SKM-1 (cell line): ENCODE results near the gene CCDC9B.
A peak's percentile ranks its signal among the peaks of the same experiment; 100 is the strongest.

Source experiments
- DNase-seq: peaks from one replicate; lab custom pipeline; 2025; ENCODE audit not compliant: unreplicated experiment; lab: John Stamatoyannopoulos, UW

CCDC9B gene

GRCh38 chr15:40310001-40310959 is 30.5 kb downstream of the CCDC9B start:
- peak; percentile 33 for DNase-seq

- no peak for DNase-seq
Observed at GRCh38 chr15:40309344-40309862, 31.3 kb downstream of the CCDC9B start.

- peak; percentile 82 for DNase-seq
Observed at GRCh38 chr15:40307421-40308211, 33.1 kb downstream of the CCDC9B start, which contains the start of gene PLCB2. PLCB2 (minus strand) TSS chr15:40307935; CDS start chr15:40307672, 263 bp downstream.

DNA sequence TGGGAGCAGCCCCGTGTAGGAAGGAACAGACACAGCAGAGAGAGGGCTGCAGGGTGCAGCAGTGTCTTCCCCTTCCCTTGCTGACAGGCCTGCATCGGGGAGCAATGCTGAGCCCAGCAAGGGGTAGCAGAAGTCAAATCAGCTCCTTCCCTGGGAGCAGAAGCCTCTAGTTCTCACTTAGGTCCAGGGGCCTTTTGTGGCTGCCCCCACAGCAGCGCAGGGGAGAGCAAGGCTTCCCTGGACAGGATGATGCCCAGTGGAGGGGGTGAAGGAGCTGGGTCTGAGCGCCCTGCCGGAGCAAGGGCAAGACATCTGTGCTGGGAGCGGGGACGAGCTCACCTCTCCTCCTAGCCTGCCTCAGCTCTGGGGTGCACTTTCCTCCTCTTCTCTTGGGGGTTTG is 33.8 kb downstream of the CCDC9B start:
- no peak for DNase-seq

- DNase-seq, result no peak
Observed at GRCh38 chr15:40306371-40306770, 34.4 kb downstream of the CCDC9B start.

DNA sequence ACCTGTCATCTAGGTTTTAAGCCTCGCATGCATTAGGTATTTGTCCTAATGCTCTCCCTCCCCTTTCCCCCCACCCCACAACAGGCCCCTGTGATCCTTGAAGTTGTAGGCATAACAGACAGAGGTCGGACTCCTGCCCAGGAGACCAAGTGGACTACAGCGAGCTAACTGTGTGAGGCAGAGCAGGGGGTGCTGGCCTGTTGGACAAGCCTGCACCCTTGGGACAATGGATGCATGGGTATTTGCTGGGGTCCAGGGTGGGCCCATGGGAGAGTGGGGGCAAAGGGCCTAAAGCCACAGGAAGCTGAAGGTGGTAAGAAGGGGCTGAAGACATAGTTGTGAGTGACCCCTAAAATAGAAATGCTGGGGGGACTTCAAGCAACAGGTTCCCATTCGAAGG is 35.5 kb downstream of the CCDC9B start:
- DNase-seq, result no peak

DNA sequence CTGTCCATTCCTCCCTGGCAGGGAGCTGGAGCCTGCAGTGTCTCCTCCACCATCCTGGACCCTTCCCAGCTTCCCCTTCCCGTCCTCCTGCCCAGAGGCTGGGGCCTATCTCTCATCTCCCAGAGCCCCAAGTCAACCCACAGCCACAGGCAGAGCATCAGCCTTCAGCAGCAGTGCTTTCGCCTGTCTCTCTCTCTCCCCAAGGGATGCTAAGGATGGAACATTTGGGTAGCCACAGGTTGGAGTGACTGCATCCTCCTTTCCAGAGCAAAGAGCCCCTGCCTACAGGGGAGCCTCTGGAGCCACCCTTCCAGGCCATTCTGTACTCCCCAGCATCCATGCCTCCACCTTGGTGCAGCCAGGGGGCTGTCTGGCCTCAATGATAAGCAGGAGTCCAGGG is 37.2 kb downstream of the CCDC9B start:
- no peak for DNase-seq

- no peak for DNase-seq
Observed at GRCh38 chr15:40302981-40303380, 37.8 kb downstream of the CCDC9B start.

DNA sequence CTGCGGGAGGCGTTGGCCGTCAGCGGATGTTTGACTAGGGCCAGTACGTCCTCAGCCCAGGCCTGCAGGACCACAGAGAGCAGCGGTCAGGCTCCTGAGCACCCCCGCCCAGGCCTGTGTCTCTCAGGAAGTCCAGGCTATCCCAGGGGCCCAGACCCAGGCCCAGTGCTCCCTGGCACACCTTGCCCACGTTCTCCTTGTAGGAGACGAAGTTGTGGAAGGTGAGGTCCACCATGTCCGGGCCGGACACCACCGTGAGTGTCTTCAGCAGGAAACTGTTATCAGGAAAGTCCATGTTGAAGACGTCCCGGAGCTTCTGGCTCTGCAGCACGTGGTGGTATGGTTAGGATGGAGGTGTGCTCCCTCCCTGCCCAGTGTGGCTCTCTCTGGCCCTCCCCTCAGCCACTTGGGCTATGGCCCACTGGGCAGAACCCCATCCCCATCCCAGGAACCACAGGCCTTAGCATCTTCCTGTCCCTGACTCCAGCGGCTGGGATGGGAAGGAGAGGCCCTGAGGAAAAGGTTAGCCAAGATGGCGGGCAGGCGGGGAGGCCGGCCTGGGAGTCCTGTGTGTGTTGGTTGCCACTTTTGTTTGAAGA is 38.4 kb downstream of the CCDC9B start:
- no peak for DNase-seq

GRCh38 chr15:40301467-40302179 is 39.1 kb downstream of the CCDC9B start:
- DNase-seq, result no peak

DNA sequence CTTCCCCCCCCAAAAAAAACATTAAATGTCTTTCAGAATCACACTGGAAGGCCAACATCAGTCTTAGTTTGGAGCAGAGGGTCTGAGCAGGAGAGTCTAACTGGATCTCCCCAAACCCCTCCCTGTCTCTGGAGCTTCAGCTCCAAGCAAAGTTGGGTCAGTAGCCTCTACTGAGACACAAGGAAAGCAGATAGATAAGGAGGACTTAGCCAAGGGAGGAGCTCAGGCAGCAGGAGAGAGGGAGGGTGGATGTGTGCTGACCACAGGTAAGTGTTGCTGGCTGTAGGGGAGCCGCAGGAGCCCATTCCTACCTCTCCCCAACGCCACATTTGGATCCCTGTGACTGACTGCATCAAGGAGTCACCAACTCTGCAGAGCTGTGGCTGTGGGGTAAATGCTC is 40.0 kb downstream of the CCDC9B start:
- DNase-seq, result no peak

- no peak for DNase-seq
Observed at GRCh38 chr15:40300367-40300766, 40.4 kb downstream of the CCDC9B start.

GRCh38 chr15:40298216-40298935 is 42.4 kb downstream of the CCDC9B start:
- DNase-seq, result no peak

DNA sequence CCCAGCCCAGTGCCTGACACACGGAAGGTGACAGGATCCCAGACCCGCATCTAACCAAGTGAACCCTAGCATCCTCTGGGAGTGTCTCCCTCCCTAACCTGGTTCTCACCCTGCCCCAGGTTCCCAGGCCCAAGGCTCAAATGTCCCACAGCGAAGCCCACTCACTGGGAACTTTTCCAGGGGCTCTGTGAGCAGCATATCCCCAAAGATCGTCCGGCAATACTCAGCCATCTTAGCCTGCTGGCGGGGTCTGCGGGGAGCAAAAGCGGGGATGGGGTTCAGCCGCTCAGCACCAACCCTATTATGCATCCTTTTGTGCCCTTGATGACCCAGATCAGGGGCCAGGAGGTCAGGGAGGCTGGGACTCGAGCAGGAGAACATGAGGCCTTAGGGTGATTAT is 43.4 kb downstream of the CCDC9B start:
- no peak for DNase-seq

GRCh38 chr15:40296561-40297230 is 44.0 kb downstream of the CCDC9B start:
- no peak for DNase-seq

- DNase-seq, result no peak
Observed at GRCh38 chr15:40295877-40296560, 44.7 kb downstream of the CCDC9B start.

DNA sequence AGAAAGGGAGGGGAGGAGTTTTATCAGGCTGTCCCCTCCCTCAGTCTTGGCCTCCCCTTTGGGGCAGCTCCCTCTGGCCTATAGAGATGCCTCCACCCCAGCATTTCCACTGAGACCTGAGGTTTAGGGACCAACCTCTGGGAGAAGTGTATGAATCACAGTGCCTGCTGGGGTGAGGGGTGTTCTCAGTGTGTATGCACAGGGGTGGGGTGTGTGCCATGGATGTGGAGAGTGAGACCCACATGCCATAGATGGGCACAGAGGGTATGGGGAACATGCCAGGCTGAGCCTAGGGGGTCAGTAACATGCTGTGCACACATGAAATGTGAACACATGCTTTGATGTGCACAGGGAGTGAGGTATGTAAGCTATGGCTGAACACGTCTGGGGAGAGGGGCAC is 45.4 kb downstream of the CCDC9B start:
- DNase-seq, result no peak

DNA sequence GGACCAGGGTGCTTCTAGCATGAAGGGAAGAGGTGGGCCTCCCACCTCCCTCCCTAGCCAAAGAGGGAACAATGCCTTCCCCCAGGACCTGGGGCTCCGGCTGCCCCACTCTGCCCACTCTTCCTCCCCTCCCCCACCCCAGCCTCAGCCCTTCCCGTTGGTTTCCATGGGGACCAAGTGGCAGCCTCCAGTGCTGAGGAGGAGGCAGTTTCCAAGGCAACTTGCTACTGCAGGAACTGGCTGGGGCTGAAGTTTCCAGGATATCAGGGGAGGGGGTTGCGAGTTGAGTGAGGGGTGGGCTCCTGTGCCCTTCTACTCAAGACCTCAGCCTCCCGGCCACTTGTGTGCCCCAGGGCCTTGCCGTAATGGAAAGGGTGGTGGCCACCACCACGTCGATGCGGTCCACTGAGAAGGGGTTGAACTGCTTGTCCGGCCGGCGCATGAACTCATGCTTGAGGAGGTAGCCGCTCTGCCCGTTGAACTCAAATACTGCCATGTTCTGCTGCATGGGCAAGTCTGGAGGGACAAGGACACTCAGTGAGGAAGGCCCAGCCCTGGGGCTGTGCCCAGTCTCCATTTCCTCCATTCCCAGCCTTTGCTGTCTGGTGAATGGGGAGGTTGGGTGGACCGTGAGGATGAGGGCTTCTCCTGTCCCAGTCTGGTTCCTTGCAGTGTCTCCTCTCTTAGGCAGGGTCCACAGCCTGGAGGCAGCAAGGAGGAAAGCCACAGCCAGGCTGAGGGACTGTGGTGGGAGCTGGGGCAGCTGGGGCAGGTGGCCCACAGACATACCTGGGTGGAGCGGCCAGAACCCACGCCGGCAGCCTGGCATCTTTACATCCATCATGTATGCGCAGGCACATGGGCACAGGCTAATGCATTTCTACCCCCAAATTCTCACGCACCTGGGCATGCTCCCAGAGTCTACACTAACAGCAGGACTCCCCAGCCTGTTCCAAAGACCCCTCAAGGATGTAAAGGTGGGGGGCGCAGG is 46.5 kb downstream of the CCDC9B start:
- DNase-seq, result no peak
